Activated CD4-positive, alpha-beta T cell treated with anti-CD3 and anti-CD28 coated beads, Interleukin-10, Interleukin-2, amounts not matched to agents 100 ng/mL and 50 ng/mL, durations not matched to agents 16 hours and 8 hours (primary cell): ENCODE data around the gene TENM3.

ENCODE experiments used
- DNase-seq: peaks from one replicate; pipeline ENCODE4 v3.0.0-alpha.2; 2020

Gene TENM3

DNA sequence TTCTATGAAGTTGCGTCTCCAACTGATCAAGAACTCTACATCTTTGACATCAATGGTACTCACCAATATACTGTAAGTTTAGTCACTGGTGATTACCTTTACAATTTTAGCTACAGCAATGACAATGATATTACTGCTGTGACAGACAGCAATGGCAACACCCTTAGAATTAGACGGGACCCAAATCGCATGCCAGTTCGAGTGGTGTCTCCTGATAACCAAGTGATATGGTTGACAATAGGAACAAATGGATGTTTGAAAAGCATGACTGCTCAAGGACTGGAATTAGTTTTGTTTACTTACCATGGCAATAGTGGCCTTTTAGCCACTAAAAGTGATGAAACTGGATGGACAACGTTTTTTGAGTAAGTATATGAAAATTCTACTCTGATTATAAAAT is 511.7 kb downstream of the TENM3 start:
- no peak for DNase-seq

DNA sequence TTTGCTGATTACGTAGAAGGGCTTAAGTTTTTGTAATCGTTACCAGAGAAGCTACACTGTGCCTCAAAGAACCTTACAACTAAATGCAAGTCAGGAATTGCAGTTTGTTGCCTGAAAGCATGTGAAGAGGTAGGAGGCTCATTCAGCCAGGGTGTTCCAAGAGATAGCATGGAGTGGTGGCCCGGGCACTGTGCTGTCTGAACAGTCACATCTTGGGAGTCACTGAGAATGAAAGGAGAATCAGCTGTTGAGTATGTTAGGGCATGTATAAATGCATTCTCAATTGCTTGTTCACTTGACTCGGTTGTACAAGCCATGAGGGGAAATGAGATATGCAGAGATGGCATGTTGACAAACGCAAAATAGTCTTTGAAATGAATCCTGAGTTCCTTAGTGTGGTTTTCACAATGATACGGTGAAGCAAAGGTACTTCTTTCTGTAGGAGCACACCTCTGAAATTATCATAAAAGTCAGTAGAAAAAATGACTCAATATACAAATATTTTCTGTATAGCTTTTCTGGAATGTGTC is 513.0 kb downstream of the TENM3 start:
- no peak for DNase-seq

DNA sequence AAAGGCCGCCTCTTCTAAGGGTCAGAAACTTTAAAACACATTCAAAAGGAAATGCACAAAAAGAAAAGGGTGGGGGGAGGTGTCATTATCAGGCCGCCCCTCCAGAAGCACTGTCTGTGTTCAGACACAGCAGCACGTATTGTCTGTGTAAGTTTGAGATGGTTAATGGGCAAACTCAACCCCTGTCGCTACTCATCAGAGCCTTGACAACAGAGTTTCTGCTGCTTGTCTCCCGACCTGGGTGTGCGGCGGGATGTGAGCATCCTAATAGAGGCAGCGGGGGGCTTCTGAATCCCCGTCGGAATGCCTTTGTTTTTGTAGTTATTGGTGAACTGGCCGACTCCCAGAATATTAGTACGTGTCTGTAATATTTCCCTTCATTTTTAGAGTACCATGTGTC is 515.1 kb downstream of the TENM3 start:
- DNase-seq, result no peak

DNA sequence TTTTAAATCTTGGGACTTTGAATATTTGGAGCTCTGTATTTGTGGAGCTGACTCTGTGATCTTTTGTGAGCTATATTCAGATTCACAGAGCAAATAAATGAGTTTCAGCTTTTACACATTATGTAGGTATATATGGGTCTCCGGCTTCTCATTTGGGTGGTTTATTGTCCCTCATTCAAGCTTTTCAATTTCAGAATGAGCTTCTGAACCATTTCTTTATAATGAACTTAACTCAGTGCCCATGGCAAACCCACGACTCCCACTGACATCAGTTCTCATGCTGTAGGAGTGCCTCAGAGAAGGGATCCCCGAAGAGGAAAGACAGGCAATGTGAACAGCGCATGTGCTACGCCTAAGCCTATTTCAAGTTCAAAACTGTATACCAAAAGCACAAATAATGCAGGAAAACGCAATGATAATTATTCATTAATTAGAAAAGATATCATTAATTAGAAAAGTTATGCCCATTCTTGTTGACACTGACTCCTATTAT is 517.4 kb downstream of the TENM3 start:
- DNase-seq, result no peak

DNA sequence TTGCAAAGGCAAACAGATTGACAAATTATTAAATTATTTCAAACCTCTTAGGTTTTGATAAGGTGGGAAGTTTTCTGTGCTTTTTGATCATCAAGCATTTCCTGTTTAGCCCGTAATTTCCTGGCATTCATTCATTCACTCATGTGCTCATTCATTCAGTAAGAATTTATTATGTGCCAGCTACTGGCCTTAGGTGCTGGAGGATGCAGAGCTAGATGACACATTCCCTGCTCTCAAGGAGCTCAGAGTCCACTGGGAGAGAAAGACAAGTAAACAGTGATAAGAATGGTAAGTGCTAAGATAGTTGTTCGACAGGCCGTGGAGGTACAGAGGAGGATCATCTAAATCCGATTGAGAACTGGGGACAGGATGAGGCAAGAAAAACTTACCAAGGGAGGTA is 520.9 kb downstream of the TENM3 start:
- no peak for DNase-seq

DNA sequence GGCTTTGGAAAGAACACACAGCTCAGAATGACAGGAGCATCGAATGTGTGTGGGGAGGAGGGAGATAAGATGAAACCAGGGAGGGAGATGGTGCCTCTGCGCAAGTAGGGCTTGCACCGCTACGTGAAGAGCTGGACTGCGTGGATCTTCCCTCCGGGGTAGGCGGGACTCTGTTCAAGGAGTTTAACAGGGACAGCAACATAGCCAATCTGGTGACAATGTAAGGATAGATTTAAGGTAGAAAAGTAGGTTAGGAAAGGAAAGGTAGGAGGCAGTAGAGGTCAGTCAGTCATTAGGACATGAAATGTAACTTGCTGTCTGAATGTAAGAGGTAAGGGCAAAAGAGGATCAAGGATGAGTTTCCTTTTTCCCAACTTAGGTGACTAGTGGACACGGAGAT is 521.4 kb downstream of the TENM3 start:
- no peak for DNase-seq

DNA sequence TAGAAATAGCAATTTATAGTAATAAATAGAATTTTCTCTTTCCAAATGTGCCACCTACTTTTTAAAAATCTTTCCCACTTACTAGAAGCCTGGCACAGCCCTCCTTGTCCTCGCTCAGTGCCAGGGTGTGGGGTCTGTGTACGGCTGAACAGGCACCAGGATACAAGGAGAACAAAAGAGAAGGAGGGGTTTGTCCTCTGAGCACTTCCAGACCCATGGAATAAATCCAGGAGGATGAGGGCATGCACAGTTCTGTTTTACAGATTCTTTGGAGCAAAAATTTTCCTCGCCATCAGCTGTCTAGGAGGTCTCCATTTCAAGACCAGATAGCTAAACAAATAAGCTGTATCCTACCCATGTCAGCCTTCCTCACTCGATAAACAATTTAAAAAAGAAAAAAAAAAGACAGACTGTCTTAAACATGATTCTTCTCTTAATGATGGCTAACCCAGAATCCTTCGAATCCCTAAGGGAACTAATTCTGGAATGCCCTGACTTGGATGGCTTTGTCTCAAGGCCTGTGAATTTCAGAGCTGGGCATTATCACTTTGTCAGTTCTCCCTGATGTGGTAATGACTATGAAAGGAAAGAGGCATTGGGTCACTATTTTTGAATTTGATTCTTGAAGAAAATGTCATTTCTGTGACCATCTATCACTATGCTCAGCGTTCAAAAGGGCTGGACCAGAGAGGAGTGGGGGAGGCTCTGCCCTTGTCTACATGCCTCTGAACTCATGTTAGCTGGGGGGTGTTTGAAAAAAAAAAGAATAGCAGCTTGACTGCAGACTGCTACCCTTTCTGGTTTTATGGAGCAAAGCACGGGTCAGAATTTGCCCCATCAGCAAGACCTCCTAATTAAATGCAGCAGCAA is 523.0 kb downstream of the TENM3 start:
- no peak for DNase-seq

DNA sequence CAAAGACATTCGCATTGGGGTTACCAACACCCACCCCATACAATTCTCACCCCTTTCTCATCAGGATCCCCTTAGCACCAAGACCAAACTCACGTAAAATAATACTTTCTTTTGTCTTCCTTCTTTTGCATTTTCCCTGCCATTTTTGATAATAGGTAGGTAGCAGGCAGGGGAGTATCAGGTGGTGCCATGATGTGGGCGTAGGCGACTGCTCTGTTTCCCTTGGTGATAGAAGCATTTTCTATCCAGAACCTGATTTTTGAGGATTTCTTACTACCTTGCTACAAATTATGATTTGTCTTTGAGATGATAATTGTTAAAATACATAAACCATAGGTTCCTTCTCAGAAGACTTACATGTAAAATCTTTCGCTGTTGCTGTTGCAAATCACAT is 523.7 kb downstream of the TENM3 start:
- DNase-seq, result no peak

DNA sequence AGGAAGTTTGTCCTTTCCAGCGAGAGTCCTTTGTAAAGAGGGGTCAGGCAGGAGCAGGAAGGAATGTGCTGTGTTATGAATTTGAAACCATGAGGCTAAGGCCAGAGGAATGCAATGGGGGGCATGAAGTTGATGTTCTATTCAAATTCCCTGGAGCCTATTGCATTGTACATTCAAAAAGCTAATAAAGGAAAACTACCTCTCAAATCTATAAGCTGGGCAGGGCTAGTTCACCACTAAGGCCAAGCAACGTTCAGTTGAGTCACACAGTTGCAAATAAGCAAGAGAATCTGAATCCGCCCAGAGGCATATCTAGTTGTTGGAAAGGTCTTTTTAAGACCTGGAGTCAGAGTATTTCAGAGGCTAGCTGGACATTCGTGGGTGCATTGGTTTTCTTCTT is 525.6 kb downstream of the TENM3 start:
- DNase-seq, result no peak

DNA sequence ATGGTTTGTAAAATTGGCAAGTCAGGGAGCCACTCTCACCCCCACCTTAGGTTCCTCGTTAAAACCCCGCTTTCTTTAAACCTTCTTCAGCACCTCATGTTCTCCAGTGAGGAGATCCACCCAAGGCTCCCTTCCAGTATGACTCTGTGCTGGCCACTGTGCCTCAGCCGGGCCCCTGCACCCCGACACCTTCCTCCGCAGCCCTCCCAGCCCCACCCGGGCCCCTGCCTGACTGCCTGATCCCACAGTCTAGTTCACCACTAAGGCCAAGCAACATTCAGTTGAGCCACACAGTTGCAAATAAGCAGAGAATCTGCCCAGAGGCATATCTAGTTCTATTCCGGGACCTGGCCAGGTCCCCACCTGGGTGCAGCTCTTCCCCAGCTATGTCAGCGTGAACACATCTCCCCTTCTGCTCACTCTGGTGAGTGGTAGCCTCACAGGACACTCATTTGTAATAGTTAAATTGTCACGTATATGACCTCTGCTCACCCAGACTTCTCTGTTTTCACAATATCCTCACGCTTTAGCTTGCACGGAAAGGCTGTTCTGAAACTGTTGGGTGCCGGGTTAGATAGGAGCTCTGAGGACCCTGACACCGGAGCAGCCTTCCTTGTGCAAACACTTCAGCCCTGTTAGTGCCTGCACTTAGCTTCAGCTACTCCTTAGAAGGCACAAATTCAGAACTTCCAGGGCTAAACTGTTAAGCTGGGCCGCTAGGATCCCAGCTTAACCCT is 527.2 kb downstream of the TENM3 start:
- no peak for DNase-seq

DNA sequence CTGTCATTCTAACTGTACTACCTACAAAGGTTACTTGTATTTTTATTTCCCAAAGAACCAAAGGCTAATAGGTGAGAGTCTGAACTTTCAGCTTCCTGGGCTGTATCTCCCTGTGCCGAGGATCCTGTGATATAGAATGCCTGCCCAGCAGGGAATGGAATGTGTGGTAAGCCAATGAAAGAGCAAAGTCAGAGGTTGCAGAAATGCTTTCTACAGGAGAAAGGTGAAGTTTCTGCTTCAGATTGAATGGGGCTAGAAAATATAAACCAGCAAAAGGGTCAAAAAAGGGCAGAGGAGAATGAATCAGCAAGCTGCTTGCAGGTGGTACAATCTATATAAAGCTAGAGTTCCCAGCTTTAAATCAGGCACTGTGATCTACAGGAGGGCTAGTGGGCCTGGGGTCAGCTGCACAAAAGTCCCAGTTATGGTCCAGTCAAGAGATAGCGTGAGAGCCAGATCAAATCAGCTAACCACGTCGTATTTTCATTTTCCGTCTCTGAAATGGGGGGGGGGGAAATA is 527.9 kb downstream of the TENM3 start:
- no peak for DNase-seq

DNA sequence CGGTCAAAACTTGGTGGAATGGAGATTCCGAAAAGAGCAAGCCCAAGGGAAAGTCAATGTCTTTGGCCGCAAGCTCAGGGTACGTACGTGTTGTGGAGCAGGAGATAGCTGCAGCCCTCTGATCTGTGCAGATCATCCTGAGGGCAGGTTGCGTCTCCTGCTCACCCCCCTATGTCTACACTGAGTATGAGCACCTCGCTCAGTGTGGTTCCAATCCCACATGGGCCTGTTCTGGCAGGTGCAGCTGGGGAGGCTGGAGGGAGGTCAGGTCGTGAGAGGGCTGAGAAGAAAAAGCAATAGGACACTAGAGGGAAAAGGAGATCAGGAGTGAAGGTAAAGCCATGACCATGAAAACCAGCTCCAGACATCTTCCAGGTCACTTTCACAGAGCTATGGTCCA is 531.9 kb downstream of the TENM3 start:
- no peak for DNase-seq

DNA sequence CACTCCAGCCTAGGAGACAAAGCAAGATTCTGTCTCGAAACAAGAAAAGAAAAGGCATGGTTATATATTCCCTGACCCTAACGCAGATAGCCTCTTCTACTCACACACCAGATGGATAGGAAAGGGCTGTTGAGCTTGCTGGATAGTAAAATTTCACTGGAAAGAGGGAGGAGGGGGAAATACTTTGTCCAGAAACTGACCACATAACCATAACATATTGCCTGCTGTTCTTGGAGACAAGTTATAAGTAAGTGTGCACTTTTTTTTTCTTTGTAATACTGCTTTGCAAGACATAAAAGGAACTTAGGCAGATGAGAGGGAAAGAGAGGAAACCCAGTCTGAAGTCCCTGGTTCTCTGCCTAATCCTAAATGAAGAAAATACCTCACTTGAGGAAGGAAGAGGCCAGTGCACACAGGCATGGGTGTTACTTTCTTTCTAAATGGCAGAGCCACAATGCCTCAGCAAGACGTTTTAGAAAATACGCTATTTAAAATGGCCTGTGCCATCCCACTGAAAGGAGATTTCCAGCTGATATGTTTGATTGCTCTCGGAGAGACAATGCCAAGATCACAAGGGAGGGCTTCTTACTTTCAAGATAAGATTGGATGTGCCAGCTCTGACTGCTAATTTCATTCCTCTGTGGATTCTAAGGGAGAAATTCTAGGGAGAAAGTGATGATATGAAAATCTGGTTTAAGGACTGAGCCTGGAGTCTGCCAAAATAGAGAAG is 533.3 kb downstream of the TENM3 start:
- no peak for DNase-seq

DNA sequence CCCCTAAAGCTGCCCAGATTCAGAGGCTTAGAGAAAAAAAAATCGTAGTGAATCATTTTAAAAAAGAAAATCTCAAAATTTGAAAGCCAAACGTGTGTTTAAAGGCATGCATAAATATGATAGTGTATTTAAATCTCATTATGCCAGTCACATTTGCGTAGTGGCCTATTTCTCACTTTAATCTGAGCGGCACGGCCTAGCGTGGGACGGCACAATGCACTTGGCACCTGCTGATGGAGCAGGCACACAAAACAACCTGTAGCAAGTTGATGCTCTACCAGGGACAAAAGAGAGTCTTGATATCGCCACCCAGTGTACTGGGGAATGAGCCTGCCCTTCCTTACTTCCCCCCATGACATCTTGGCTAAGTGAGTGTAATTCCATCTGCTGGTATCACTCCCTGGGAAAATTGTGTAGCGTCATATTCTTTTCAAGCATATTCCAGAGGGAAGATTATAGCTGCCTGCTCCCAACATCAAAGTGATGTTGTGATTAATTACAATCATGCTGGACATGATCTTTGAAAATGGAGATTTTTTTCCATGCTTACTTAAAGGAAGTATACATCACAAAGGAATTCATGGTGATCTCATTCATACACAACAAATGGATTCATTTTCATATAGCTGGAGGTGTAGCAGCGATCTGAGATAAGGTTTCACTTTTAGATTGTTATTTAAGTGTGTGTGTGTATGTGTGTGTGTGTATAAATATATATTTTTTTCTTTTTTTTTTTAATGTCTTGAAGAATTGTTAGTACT is 535.2 kb downstream of the TENM3 start:
- no peak for DNase-seq

DNA sequence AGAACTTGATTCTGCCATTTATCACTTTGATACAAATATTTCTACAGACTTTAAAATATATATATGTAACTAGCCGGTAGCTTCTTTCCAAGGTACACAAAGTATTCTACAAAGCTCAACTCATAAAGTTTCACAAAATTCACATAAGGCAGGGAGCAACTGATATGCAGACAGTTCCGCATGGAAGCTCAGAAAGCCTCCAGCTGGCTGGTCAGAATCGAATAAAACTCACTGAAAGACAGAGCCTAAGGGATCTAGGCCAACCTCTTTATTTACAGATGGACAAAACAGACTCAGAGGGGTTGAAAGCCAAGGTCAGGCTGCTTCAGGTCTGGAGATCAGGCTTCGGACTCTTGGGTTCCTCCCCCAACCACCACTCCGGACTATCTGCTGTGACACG is 543.8 kb downstream of the TENM3 start:
- DNase-seq, result no peak

DNA sequence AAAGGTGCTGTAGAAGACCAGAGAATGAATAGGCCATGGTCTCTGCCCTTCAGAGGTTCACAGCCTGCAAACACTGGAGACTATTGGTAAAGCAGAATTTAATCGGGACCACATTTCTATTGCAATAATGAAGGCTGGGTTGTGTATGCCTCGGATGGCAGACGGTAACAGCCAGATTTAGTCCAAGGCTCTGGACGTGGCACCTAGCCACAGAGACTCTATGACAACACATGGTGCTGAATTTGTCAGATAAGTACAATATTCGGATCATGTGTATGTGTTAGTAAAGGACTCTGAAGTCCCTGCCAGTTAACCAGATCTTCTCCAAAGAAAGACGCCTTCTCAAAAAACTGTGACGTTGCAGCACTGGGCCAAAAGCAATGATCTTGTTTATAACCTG is 545.0 kb downstream of the TENM3 start:
- DNase-seq, result no peak

DNA sequence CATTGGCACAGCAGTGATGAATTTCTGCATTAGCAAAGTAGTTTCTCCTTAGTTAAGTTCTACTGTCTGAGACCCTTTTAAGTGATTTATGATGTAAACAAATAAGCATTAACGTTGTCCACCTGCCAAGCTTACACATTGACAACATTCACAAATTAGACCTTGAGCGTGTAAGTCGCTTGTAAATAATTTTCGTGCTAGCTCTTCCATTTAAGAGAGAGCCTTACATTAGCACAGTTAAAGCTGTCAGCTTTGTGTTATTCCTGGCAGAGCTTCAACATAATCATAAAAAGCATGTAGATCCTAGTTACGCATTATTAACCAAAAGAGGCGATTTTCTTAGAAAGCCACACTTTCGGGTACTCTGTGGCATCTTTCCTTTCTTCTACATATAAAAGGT is 546.3 kb downstream of the TENM3 start:
- DNase-seq, result no peak

DNA sequence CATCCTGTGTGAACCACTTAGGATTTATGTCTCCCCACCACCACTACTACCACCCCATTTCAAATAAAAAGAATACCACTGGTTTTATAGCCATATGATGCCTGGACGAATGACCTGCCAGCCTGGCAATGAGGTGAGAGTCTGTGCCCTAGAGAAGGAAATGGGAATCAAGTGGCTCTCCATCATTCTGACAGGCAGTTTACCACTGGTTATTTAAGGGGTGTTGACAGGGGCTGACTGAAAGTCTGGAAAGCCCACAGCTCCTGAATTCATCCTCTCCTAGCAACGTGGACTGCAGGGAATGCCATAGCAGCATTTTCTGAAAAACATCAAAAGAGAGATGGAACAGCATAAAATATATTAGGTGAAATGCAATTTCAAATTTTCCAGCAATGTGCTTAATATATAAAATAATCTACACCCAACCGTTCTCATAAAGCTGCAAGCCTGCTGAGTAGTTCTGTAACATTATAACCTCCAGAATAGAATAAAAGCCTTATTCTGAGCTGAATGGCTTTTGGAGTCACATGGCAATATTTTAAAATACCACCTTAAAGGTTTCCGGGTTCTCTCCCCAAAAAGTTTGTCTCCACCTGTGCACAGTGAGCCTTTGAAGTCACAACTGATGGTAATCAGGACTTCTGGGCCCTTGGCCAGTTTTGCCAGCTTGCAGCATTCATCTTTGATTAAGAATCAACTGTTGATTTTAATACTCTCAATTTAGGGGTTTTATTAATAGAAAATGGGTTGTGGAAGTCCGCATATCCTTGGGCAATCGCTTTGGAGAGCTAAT is 552.4 kb downstream of the TENM3 start:
- DNase-seq, result no peak

DNA sequence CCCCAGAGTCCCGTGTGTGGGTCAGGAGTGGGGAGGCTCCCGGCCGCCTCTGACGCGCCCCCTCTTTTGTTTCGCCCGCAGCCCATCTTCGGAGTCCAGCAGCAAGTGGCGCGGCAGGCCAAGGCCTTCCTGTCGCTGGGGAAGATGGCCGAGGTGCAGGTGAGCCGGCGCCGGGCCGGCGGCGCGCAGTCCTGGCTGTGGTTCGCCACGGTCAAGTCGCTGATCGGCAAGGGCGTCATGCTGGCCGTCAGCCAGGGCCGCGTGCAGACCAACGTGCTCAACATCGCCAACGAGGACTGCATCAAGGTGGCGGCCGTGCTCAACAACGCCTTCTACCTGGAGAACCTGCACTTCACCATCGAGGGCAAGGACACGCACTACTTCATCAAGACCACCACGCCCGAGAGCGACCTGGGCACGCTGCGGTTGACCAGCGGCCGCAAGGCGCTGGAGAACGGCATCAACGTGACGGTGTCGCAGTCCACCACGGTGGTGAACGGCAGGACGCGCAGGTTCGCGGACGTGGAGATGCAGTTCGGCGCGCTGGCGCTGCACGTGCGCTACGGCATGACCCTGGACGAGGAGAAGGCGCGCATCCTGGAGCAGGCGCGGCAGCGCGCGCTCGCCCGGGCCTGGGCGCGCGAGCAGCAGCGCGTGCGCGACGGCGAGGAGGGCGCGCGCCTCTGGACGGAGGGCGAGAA is 556.5 kb downstream of the TENM3 start:
- DNase-seq, result no peak

DNA sequence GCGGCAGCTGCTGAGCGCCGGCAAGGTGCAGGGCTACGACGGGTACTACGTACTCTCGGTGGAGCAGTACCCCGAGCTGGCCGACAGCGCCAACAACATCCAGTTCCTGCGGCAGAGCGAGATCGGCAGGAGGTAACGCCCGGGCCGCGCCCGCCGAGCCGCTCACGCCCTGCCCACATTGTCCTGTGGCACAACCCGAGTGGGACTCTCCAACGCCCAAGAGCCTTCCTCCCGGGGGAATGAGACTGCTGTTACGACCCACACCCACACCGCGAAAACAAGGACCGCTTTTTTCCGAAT is 557.0 kb downstream of the TENM3 start:
- no peak for DNase-seq

DNA sequence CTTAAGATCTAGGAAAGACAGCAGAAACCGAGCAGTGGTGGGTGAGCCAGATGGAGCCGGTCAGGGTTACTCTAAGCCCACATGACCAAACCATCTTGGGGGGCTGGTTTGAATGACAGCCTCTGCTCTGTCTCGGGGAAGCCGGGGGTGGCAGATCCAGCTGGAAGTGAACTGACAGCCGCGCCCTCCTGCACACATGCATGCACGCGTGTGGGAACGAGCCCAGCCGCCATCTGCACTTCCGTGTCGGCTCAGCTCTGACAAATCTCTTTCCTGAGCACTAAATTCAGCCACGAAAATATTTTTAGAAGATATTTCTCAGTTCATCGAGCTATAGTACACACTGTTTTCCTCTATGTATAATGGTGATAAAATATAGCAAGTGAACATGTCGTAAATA is 558.4 kb downstream of the TENM3 start:
- no peak for DNase-seq
